Ovary (tissue), 10 donors: ENCODE measurements around the gene TLNRD1. TPM values are rescaled to one million over a fixed set of nuclear protein-coding genes. Genes with fewer than 3 reads are reported as not detected.
A peak's percentile ranks its signal among the peaks of the same experiment; 100 is the strongest.
"Not testable (repeated sequence)": the region's sequence is repeated elsewhere in the genome, so short reads cannot be mapped to it uniquely, and the experiment has no call there.

ENCODE experiments used
- DNase-seq, 5 donors: peaks; one replicate each; pipeline ENCODE4 v3.0.0-alpha.2; 2019 to 2020
- H3K27ac ChIP-seq, 2 donors: fragments of 200-600 bp; one replicate each; pipeline versions ENCODE4 v1.5.1 to v1.8.0; 2019 to 2022
- H3K27me3 ChIP-seq: fragments of 200-600 bp; one replicate; pipeline ENCODE4 v1.8.0; 2022
- H3K36me3 ChIP-seq: fragments of 200-600 bp; sonication (generic); one replicate; pipeline ENCODE4 v1.5.1; 2019
- H3K4me1 ChIP-seq: one replicate; pipeline ENCODE4 v1.8.1; 2013; ENCODE audit warnings: mild to moderate bottlenecking, moderate library complexity; ENCODE audit not compliant: insufficient read depth
- H3K4me3 ChIP-seq: fragments of 200-600 bp; sonication (generic); one replicate; pipeline ENCODE4 v1.5.1; 2017
- H3K9me3 ChIP-seq, 2 donors: fragments of 200-600 bp in 1 of 2; sonication (generic) in 1 of 2; one replicate each; pipeline versions ENCODE4 v1.5.1 to v1.8.1; 2013 to 2019; ENCODE audit warnings: mild to moderate bottlenecking in 1 of 2, moderate library complexity in 1 of 2
- CTCF ChIP-seq, 3 donors: fragments of 450-650 bp in 2 of 3; fragments of 200-600 bp in 1 of 3; IDR thresholded peaks; one replicate each; pipeline versions ENCODE4 v1.5.1 to v1.8.0; 2016 to 2022; ENCODE audit warnings: antibody characterized with exemption in 3 of 3, mild to moderate bottlenecking in 1 of 3
- EP300 ChIP-seq: sonication (generic); formaldehyde crosslinking; IDR thresholded peaks from one replicate; pipeline ENCODE4 v1.6.1; 2017; ENCODE audit warnings: antibody characterized with exemption
- POLR2A ChIP-seq: fragments of 450-650 bp; IDR thresholded peaks from one replicate; pipeline ENCODE4 v1.6.1; 2017; ENCODE audit warnings: antibody characterized with exemption, mild to moderate bottlenecking, moderate library complexity
- WGBS, 3 donors: extraction: QIAGEN DNeasy Blood & Tissue Kit in 1 of 3; methylation state at CpG; one replicate each; pipeline versions ENCODE4 v1.1.5 to v1.1.7; 2013 to 2017; 5-methylcytosine and 5-hydroxymethylcytosine counted together
- intact Hi-C, 4 donors: fragments of 100-400 bp; cut with DNase I; formaldehyde crosslinking; loops; one replicate each; pipeline versions ENCODE4 v1.11.0 to v1.15.1; 2022 to 2023
- long read RNA-seq, 3 donors: library from polyadenylated mRNA in 2 of 3; unstranded in 2 of 3; transcript quantifications; one replicate each; pipeline ENCODE4 v2.0.0 and lab custom pipeline, GENCODE V29; 2021 to 2026
- polyA plus RNA-seq, 2 donors: library from polyadenylated mRNA; stranded (reverse); fragments of 200-250 nt in 1 of 2; fragments of 350-450 nt in 1 of 2; fragmentation: Illumina TruSeq in 1 of 2; extraction: RNeasy Lipid Tissue Mini Kit (QIAGEN cat#74804) in 1 of 2; gene quantifications; one replicate each; pipeline ENCODE4 v1.2.3, GENCODE V29; 2013 to 2014
- total RNA-seq, 7 donors: library from RNA; depleted of rRNA in 2 of 7; stranded (reverse); fragments of >200 nt in 2 of 7; fragmentation: NEBNext Ultra II Directional in 3 of 7; extraction: Animal tissue kit (Norgen Biotek cat#: 25700) in 3 of 7; gene quantifications; one replicate each; pipeline versions ENCODE4 v1.1.0 to v1.2.4, GENCODE V29; 2016 to 2023
- donor health status: DM: no; HTN: no; CAD: no; lungs with moderate emphysema.
- donor health status: DM: no; HTN: no; CAD: no.
- donor health status: Bipolar disorder and iron deficiency.
- donor health status: DM: yes; HTN: yes; CAD: no.
- donor health status: DM: no; HTN: no; CAD: no.
- donor health status: DM: yes; HTN: yes; CAD: no.

TLNRD1 gene
- total RNA-seq (10 to 100 TPM in 5 of 7 donors, 1 to 10 TPM in 2; 8.6 to 15.2 (median 10.4) TPM), polyA plus RNA-seq (1 to 10 TPM; 4.2 to 4.8 TPM)
- long read RNA-seq, donor 1, full-length matches to known transcripts, result 2 of 2 reads
- long read RNA-seq, donor 1, partial matches to known transcripts, result 0 of 2 reads
- long read RNA-seq, donor 1, other reads (novel, unspliced or antisense), result 0 of 2 reads
- long read RNA-seq, donor 2, full-length matches to known transcripts, result 18 of 18 reads
- long read RNA-seq, donor 2, partial matches to known transcripts, result 0 of 18 reads
- long read RNA-seq, donor 2, other reads (novel, unspliced or antisense), result 0 of 18 reads
- long read RNA-seq, donor 3, full-length matches to known transcripts, result 54 of 55 reads
- long read RNA-seq, donor 3, partial matches to known transcripts, result 0 of 55 reads
- long read RNA-seq, donor 3, other reads (novel, unspliced or antisense), result 1 of 55 reads

- H3K36me3 ChIP-seq, result no peaks in the 10 kb centered on the region
- peak; percentile 83 to 87 (median 85) for DNase-seq
- intact Hi-C loops, result no loop called here
- H3K9me3 ChIP-seq, result no peaks in the 10 kb centered on the region
- whole genome bisulfite sequencing, 3 donors, result 0% methylated on average over 45 to 66 of the region's 66 CpGs
- H3K4me1 ChIP-seq, result peaks cover 10% of the 10 kb centered on the region
- H3K4me3 ChIP-seq, result peak within 1 kb of the TSS; percentile 59
- TF ChIP-seq CTCF (IDR thresholded peaks at IDR 0.05), result no peak
- peak; percentile 81 for TF ChIP-seq POLR2A
- H3K27me3 ChIP-seq, result no peaks in the 10 kb centered on the region
- H3K27ac ChIP-seq, result peak within 1 kb of the TSS; percentile 93 to 96
Observed at GRCh38 chr15:81000624-81001151, at the start of gene TLNRD1. TSS of gene TLNRD1 (plus strand) at chr15:81000923. CDS start at chr15:81002272, 1,349 bp downstream.

DNA sequence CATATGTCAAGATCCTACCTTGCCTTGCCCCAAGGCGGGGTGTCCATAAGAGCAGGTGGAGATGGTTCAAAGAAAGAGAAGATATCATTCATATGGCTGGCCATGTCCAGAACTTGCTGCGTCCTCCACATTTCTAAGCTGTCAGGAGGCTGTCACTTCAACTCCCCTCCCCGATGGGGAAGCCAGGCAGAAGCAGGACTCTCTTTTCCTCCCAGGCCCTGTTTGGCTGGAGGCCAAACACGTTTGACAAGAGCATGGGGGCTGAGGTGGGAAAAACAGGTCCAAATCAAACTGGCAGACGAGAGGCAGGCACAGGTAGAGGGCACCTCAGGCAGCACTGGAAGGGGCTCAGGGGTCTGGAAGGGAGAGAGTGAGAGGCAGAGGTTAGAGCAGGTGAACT, 48.8 kb upstream of the TLNRD1 start:
- TF ChIP-seq CTCF (IDR thresholded peaks at IDR 0.05) (no peak), POLR2A (no peak), EP300 (no peak)
- H3K4me3 ChIP-seq, result no peak overlapping the region
- no peak overlapping the region for H3K27ac ChIP-seq
- H3K36me3 ChIP-seq, result no peaks in the 10 kb centered on the region
- H3K9me3 ChIP-seq, result no peaks in the 10 kb centered on the region
- H3K4me1 ChIP-seq, result peaks cover 6% of the 10 kb centered on the region
- H3K27me3 ChIP-seq, result no peaks in the 10 kb centered on the region
- 67 to 72% (median 72%) methylated on average over 5 of the region's 5 CpGs for WGBS, 3 donors
- intact Hi-C loops, result no loop called here
- peak in 1 of 5 donors; percentile 9 for DNase-seq

GRCh38 chr15:80953001-80953952, 47.4 kb upstream of the TLNRD1 start:
- Histone ChIP-seq H3K27me3 (no peaks in the 10 kb centered on the region), H3K4me1 (peaks cover 6% of the 10 kb centered on the region), H3K27ac (no peak overlapping the region), H3K9me3 (no peaks in the 10 kb centered on the region), H3K4me3 (no peak overlapping the region), H3K36me3 (no peaks in the 10 kb centered on the region)
- WGBS, 3 donors, result 87 to 92% (median 89%) methylated on average over 12 of the region's 12 CpGs
- peak in 1 of 5 donors; percentile 7 for DNase-seq
- TF ChIP-seq POLR2A (no peak), CTCF (IDR thresholded peaks at IDR 0.05) (no peak)
- intact Hi-C loops, result no loop called here

GRCh38 chr15:80953953-80954778, 46.6 kb upstream of the TLNRD1 start:
- no peak overlapping the region for H3K4me3 ChIP-seq
- intact Hi-C loops, result no loop called here
- TF ChIP-seq POLR2A (no peak), CTCF (IDR thresholded peaks at IDR 0.05) (no peak), EP300 (no peak)
- peak in 1 of 5 donors; percentile 4 for DNase-seq
- peaks cover 6% of the 10 kb centered on the region for H3K4me1 ChIP-seq
- no peak overlapping the region for H3K27ac ChIP-seq
- 95% methylated on average over 9 of the region's 9 CpGs for WGBS, 3 donors
- no peaks in the 10 kb centered on the region for H3K9me3 ChIP-seq
- H3K27me3 ChIP-seq, result no peaks in the 10 kb centered on the region
- H3K36me3 ChIP-seq, result no peaks in the 10 kb centered on the region

DNA sequence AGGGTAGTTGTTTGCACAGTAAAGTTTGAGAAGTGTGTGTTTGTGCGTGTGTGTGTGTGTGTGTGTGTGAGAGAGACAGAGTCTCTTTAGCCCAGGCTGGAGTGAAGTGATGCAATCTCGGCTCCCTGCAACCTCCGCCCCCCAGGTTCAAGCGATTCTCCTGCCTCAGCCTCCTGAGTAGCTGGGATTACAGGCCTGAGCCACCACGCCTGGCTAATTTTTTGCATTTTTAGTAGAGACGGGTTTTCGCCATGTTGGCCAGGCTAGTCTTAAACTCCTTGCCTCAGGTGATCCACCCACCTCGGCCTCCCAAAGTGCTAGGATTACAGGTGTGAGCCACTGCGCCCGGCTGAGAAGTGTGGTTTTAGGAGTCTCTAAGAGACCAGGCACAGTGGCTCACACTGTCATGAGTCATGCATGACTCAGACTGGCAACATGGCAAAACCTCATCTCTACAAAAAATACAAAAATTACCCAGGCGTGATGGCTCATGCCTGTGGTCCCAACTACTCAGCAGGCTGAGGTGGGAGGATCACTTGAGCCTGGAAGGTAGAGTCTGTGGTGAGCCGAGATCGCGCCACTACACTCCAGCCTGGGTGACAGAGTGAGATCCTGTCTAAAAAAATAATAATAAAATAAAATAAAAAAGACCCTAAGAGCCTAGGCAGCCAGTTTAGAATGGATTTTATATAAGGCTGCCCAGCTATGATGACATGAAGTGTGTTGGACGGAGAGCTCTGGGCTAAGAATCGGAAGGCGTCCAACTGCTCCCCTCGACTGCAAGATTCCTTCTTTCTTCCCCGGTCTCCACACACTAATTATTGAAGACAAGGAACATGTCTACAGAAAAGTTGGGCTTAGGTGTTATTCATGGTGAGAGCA, 44.9 kb upstream of the TLNRD1 start:
- DNase-seq, intact Hi-C loops, H3K36me3 ChIP-seq, H3K4me1 ChIP-seq, H3K27me3 ChIP-seq, H3K4me3 ChIP-seq, H3K9me3 ChIP-seq, H3K27ac ChIP-seq: not testable (repeated sequence)
- WGBS, 3 donors, result 69 to 82% (median 73%) methylated on average over 19 of the region's 19 CpGs
